Ovary (tissue), 9 donors: ENCODE results near the gene MED13. TPM values are rescaled to one million over a fixed set of nuclear protein-coding genes. Genes with fewer than 3 reads are reported as not detected.

Experiments
- DNase-seq, 5 donors: peaks; one replicate each; pipeline ENCODE4 v3.0.0-alpha.2; 2019 to 2020
- H3K27ac ChIP-seq, 2 donors: fragments of 200-600 bp; one replicate each; pipeline versions ENCODE4 v1.5.1 to v1.8.0; 2019 to 2022
- H3K27me3 ChIP-seq: fragments of 200-600 bp; one replicate; pipeline ENCODE4 v1.8.0; 2022
- H3K36me3 ChIP-seq: fragments of 200-600 bp; sonication (generic); one replicate; pipeline ENCODE4 v1.5.1; 2019
- H3K4me1 ChIP-seq: one replicate; pipeline ENCODE4 v1.8.1; 2013; ENCODE audit warnings: mild to moderate bottlenecking, moderate library complexity; ENCODE audit not compliant: insufficient read depth
- H3K4me3 ChIP-seq: fragments of 200-600 bp; sonication (generic); one replicate; pipeline ENCODE4 v1.5.1; 2017
- H3K9me3 ChIP-seq, 2 donors: fragments of 200-600 bp in 1 of 2; sonication (generic) in 1 of 2; one replicate each; pipeline versions ENCODE4 v1.5.1 to v1.8.1; 2013 to 2019; ENCODE audit warnings: mild to moderate bottlenecking in 1 of 2, moderate library complexity in 1 of 2
- CTCF ChIP-seq, 3 donors: fragments of 450-650 bp in 2 of 3; fragments of 200-600 bp in 1 of 3; IDR thresholded peaks; one replicate each; pipeline versions ENCODE4 v1.5.1 to v1.8.0; 2016 to 2022; ENCODE audit warnings: antibody characterized with exemption in 3 of 3, mild to moderate bottlenecking in 1 of 3
- EP300 ChIP-seq: sonication (generic); formaldehyde crosslinking; IDR thresholded peaks from one replicate; pipeline ENCODE4 v1.6.1; 2017; ENCODE audit warnings: antibody characterized with exemption
- POLR2A ChIP-seq: fragments of 450-650 bp; IDR thresholded peaks from one replicate; pipeline ENCODE4 v1.6.1; 2017; ENCODE audit warnings: antibody characterized with exemption, mild to moderate bottlenecking, moderate library complexity
- WGBS, 3 donors: extraction: QIAGEN DNeasy Blood & Tissue Kit in 1 of 3; methylation state at CpG; one replicate each; pipeline versions ENCODE4 v1.1.5 to v1.1.7; 2013 to 2017; 5-methylcytosine and 5-hydroxymethylcytosine counted together
- intact Hi-C, 4 donors: fragments of 100-400 bp; cut with DNase I; formaldehyde crosslinking; loops; one replicate each; pipeline versions ENCODE4 v1.11.0 to v1.15.1; 2022 to 2023
- polyA plus RNA-seq, 2 donors: library from polyadenylated mRNA; stranded (reverse); fragments of 200-250 nt in 1 of 2; fragments of 350-450 nt in 1 of 2; fragmentation: Illumina TruSeq in 1 of 2; extraction: RNeasy Lipid Tissue Mini Kit (QIAGEN cat#74804) in 1 of 2; gene quantifications; one replicate each; pipeline ENCODE4 v1.2.3, GENCODE V29; 2013 to 2014
- total RNA-seq, 7 donors: library from RNA; depleted of rRNA in 2 of 7; stranded (reverse); fragments of >200 nt in 2 of 7; fragmentation: NEBNext Ultra II Directional in 3 of 7; extraction: Animal tissue kit (Norgen Biotek cat#: 25700) in 3 of 7; gene quantifications; one replicate each; pipeline versions ENCODE4 v1.1.0 to v1.2.4, GENCODE V29; 2016 to 2023
- donor health status: DM: no; HTN: no; CAD: no; lungs with moderate emphysema.
- donor health status: DM: no; HTN: no; CAD: no.
- donor health status: Bipolar disorder and iron deficiency.
- donor health status: DM: yes; HTN: yes; CAD: no.
- donor health status: DM: no; HTN: no; CAD: no.
- donor health status: DM: yes; HTN: yes; CAD: no.

The MED13 gene
- total and polyA plus RNA-seq, 9 donors = 10.4 to 85.1 (median 55.8) TPM

GRCh38 chr17:62065611-62066468 lies 762 bp upstream of the MED13 start:
- DNase-seq = peak; percentile 97 to 99 (median 98)
- Histone ChIP-seq H3K27ac (peak overlapping the region; percentile 86 to 98), H3K4me1 (peaks cover 1% of the 10 kb centered on the region), H3K27me3 (no peaks in the 10 kb centered on the region), H3K36me3 (no peaks in the 10 kb centered on the region), H3K9me3 (no peaks in the 10 kb centered on the region), H3K4me3 (peak overlapping the region; percentile 98)
- 1 to 2% (median 2%) methylated on average over 48 to 51 of the region's 51 CpGs for WGBS, 3 donors
- intact Hi-C loops = loop anchor here in 3 of 4 donors (5.0 to 10.0 kb wide), 3 partner anchors 134 to 654 kb away; no protein-coding TSS in a partner anchor
- TF ChIP-seq POLR2A (peak; percentile 79), EP300 (no peak), CTCF (IDR thresholded peaks at IDR 0.05) (peak; percentile 88 to 93 (median 90))

GRCh38 chr17:62064029-62064790 lies 868 bp downstream of the MED13 start:
- DNase-seq = no peak
- TF ChIP-seq POLR2A = no peak
- no peak for TF ChIP-seq CTCF (IDR thresholded peaks at IDR 0.05)
- no peak for TF ChIP-seq EP300
- intact Hi-C loops = loop anchor here in 1 of 4 donors (10.0 kb wide), 1 partner anchor 649 kb away; no protein-coding TSS in a partner anchor
- peaks cover 6% of the 10 kb centered on the region for H3K4me1 ChIP-seq
- H3K27me3 ChIP-seq = no peaks in the 10 kb centered on the region
- whole genome bisulfite sequencing, 3 donors = 1 to 4% (median 2%) methylated on average over 5 of the region's 5 CpGs
- peak overlapping the region in 1 of 2 donors; percentile 86 for H3K27ac ChIP-seq
- peak overlapping the region; percentile 98 for H3K4me3 ChIP-seq
- no peaks in the 10 kb centered on the region for H3K9me3 ChIP-seq
- no peaks in the 10 kb centered on the region for H3K36me3 ChIP-seq

- intact Hi-C loops = loop anchor here in 1 of 4 donors (10.0 kb wide), 1 partner anchor 648 kb away; no protein-coding TSS in a partner anchor
- no peaks in the 10 kb centered on the region for H3K36me3 ChIP-seq
- peaks cover 8% of the 10 kb centered on the region for H3K4me1 ChIP-seq
- no peak for DNase-seq
- no peak overlapping the region for H3K4me3 ChIP-seq
- no peaks in the 10 kb centered on the region for H3K27me3 ChIP-seq
- no peak overlapping the region for H3K27ac ChIP-seq
- no peaks in the 10 kb centered on the region for H3K9me3 ChIP-seq
- WGBS, 3 donors = 71 to 74% (median 74%) methylated on average over 3 of the region's 3 CpGs
- TF ChIP-seq EP300 = no peak
- TF ChIP-seq POLR2A = no peak
- no peak for TF ChIP-seq CTCF (IDR thresholded peaks at IDR 0.05)
These were observed 2.1 kb downstream of the MED13 start for GRCh38 chr17:62062944-62063343.

GRCh38 chr17:62062302-62062701 lies 2.8 kb downstream of the MED13 start:
- WGBS, 3 donors = 12 to 27% (median 20%) methylated on average over 1 of the region's 1 CpG
- no peak overlapping the region for H3K27ac ChIP-seq
- intact Hi-C loops = loop anchor here in 1 of 4 donors (10.0 kb wide), 1 partner anchor 648 kb away; no protein-coding TSS in a partner anchor
- no peak for DNase-seq
- H3K27me3 ChIP-seq = no peaks in the 10 kb centered on the region
- H3K36me3 ChIP-seq = no peaks in the 10 kb centered on the region
- no peak for TF ChIP-seq EP300
- no peak for TF ChIP-seq CTCF (IDR thresholded peaks at IDR 0.05)
- no peak for TF ChIP-seq POLR2A
- H3K9me3 ChIP-seq = no peaks in the 10 kb centered on the region
- H3K4me1 ChIP-seq = peaks cover 8% of the 10 kb centered on the region
- H3K4me3 ChIP-seq = no peak overlapping the region
